GM12878 (cell line): ENCODE measurements around the gene CABP7. TPM values are rescaled to one million over a fixed set of nuclear protein-coding genes. Genes with fewer than 3 reads are reported as not detected.

Source experiments
- ATAC-seq: fragments of 200-7000 bp; cut with Tn5 transposase; 3 replicates; pipeline ENCODE4 v1.9.1; 2020; ENCODE audit warnings: mild to moderate bottlenecking, moderate library complexity
- BruUV-seq: library from RNA; stranded (reverse); fragments of 400-500 nt; replicated peaks from 2 replicates; lab custom pipeline; 2021; lab: Mats Ljungman, UMichigan
- CTCF ChIA-PET: fragments of 300-600 bp; sonication (Branson Sonifier 250); formaldehyde crosslinking; extraction: SDS; loops from one replicate; lab custom pipeline; 2021; ENCODE audit warnings: inconsistent platforms; lab: Yijun Ruan, JAX
- POLR2A ChIA-PET: fragments of 350-600 bp; formaldehyde crosslinking; extraction: SDS; loops from one replicate; lab custom pipeline; 2021; ENCODE audit warnings: inconsistent platforms; lab: Charles Lee
- RAD21 ChIA-PET: fragments of 300-600 bp; sonication (Branson Sonifier 250); formaldehyde crosslinking; loops from one replicate; lab custom pipeline; 2023; ENCODE audit warnings: antibody characterized with exemption; ENCODE audit not compliant: unreplicated experiment; lab: Charles Lee
- SMC1A ChIA-PET: fragments of 300-600 bp; sonication (Branson Sonifier 250); formaldehyde crosslinking; loops from one replicate; lab custom pipeline; 2023; ENCODE audit not compliant: unreplicated experiment, uncharacterized antibody; lab: Charles Lee
- DNase-seq: peaks from one replicate; pipeline ENCODE4 v3.0.0-alpha.2; 2011; ENCODE audit warnings: low read depth, low spot score
- FAIRE-seq: peaks from 3 replicates; lab custom pipeline; 2011; peaks lifted over from hg19 to GRCh38; lab: Jason Lieb, UNC
- H2AFZ ChIP-seq: 2 replicates; pipeline ENCODE4 v1.6.0; 2011; ENCODE audit warnings: low read depth, low read length, control low read depth; ENCODE audit not compliant: control insufficient read depth
- H3K27ac ChIP-seq: 2 replicates; pipeline ENCODE4 v1.5.1; 2011; ENCODE audit warnings: control low read depth; ENCODE audit not compliant: control insufficient read depth, insufficient read depth
- H3K27me3 ChIP-seq, 2 experiments: replicated peaks in 1 of 2; 2 replicates each; pipeline versions ENCODE4 v1.6.0 to v1.6.1; 2011; ENCODE audit warnings: low read length in 1 of 2; ENCODE audit not compliant: control insufficient read depth in 2 of 2, insufficient read depth in 2 of 2
- H3K36me3 ChIP-seq, 2 experiments: 2 replicates each; pipeline ENCODE4 v1.5.1; 2011; ENCODE audit warnings: low read length in 1 of 2; ENCODE audit not compliant: control insufficient read depth in 2 of 2, insufficient read depth in 2 of 2
- H3K4me1 ChIP-seq: 2 replicates; pipeline ENCODE4 v1.6.1; 2011; ENCODE audit warnings: mild to moderate bottlenecking, low read length, moderate library complexity, mixed read lengths; ENCODE audit not compliant: control insufficient read depth, insufficient read depth
- H3K4me2 ChIP-seq: 2 replicates; pipeline ENCODE4 v1.6.0; 2011; ENCODE audit warnings: control low read depth; ENCODE audit not compliant: control insufficient read depth, insufficient read depth
- H3K4me3 ChIP-seq: fragments of 200-600 bp; sonication (generic); 2 replicates; pipeline ENCODE4 v1.5.1; 2016
- H3K79me2 ChIP-seq: 2 replicates; pipeline ENCODE4 v1.6.0; 2011; ENCODE audit warnings: low read length; ENCODE audit not compliant: control insufficient read depth, insufficient read depth
- H3K9ac ChIP-seq: 2 replicates; pipeline ENCODE4 v1.8.0; 2011; ENCODE audit warnings: low read length, control low read depth, mixed read lengths; ENCODE audit not compliant: control insufficient read depth, insufficient read depth
- H3K9me3 ChIP-seq: replicated peaks from 3 replicates; pipeline ENCODE4 v1.5.1; 2011; ENCODE audit warnings: mild to moderate bottlenecking, low read length; ENCODE audit not compliant: control insufficient read depth, insufficient read depth
- H4K20me1 ChIP-seq: 2 replicates; pipeline ENCODE4 v1.6.0; 2011; ENCODE audit not compliant: control insufficient read depth, insufficient read depth
- CTCF ChIP-seq, 3 experiments: IDR thresholded peaks in 2 of 3; conservative IDR thresholded peaks in 1 of 3; 2 replicates each; pipeline ENCODE4 v1.5.1; 2011; ENCODE audit warnings: low read depth in 3 of 3, low read length in 3 of 3, mild to moderate bottlenecking in 3 of 3, control low read depth in 2 of 3, moderate library complexity in 2 of 3, inconsistent platforms in 1 of 3, mixed read lengths in 1 of 3; ENCODE audit not compliant: control insufficient read depth in 2 of 3, insufficient read depth in 1 of 3; ENCODE audit errors: extremely low read depth in 1 of 3
- EZH2 ChIP-seq: IDR thresholded peaks from 2 replicates; pipeline ENCODE4 v1.6.1; 2012; ENCODE audit warnings: low read depth, mild to moderate bottlenecking, control low read depth, inconsistent platforms, low read length, borderline replicate concordance; ENCODE audit not compliant: control insufficient read depth
- KAT2A ChIP-seq: conservative IDR thresholded peaks from 2 replicates; pipeline ENCODE4 v1.6.1; 2011; ENCODE audit warnings: low read depth, low read length; ENCODE audit not compliant: control insufficient read depth
- MEF2A ChIP-seq: IDR thresholded peaks from 2 replicates; pipeline ENCODE4 v1.6.1; 2011; ENCODE audit warnings: low read depth, mild to moderate bottlenecking, low read length, moderate library complexity; ENCODE audit not compliant: insufficient read depth
- MTA3 ChIP-seq: IDR thresholded peaks from 2 replicates; pipeline ENCODE4 v1.6.1; 2012; ENCODE audit warnings: low read length, inconsistent platforms, borderline replicate concordance
- NFXL1 ChIP-seq: fragments of 450-650 bp; IDR thresholded peaks from 2 replicates; pipeline ENCODE4 v1.6.1; 2017; ENCODE audit warnings: antibody characterized with exemption, mild to moderate bottlenecking, borderline replicate concordance
- NR2C2 ChIP-seq: IDR thresholded peaks from 2 replicates; pipeline ENCODE4 v1.6.1; 2011; ENCODE audit warnings: borderline replicate concordance, low read depth; ENCODE audit not compliant: control insufficient read depth, insufficient read length
- RAD21 ChIP-seq: IDR thresholded peaks from 2 replicates; pipeline ENCODE4 v1.6.1; 2011; ENCODE audit warnings: mild to moderate bottlenecking, low read depth, low read length, moderate library complexity; ENCODE audit not compliant: insufficient read depth
- REST ChIP-seq: IDR thresholded peaks from 2 replicates; pipeline ENCODE4 v1.6.1; 2012; ENCODE audit warnings: mild to moderate bottlenecking, low read depth, low read length
- TBL1XR1 ChIP-seq: IDR thresholded peaks from 2 replicates; pipeline ENCODE4 v1.6.1; 2012; ENCODE audit warnings: low read depth, low read length, improper control_type of control experiment
- WRNIP1 ChIP-seq: IDR thresholded peaks from 2 replicates; pipeline ENCODE4 v1.6.1; 2011; ENCODE audit warnings: low read depth, low read length, improper control_type of control experiment, borderline replicate concordance
- whole genome bisulfite sequencing: methylation state at CpG from one replicate; pipeline ENCODE4 v1.1.6; 2016; ENCODE audit warnings: low lambda C conversion rate; ENCODE audit not compliant: insufficient replicate concordance, insufficient coverage; ENCODE audit errors: missing lambda C conversion rate; 5-methylcytosine and 5-hydroxymethylcytosine counted together
- in situ Hi-C: fragments of 300-500 bp; cut with MboI; formaldehyde crosslinking; loops from 9 replicates; pipeline ENCODE4 v1.14.3; 2018; ENCODE audit warnings: mixed read lengths
- intact Hi-C: fragments of 100-400 bp; cut with micrococcal nuclease; formaldehyde crosslinking; loops from one replicate; pipeline ENCODE4 v1.14.2; 2022; ENCODE audit not compliant: unreplicated experiment
- polyA plus RNA-seq, 11 experiments: library from polyadenylated mRNA; depleted of rRNA in 4 of 11; unstranded in 6 of 11; stranded (reverse) in 5 of 11; fragments of >200 nt; fragmentation: Nextera tagmentation in 4 of 11; fragmentation: Illumina TruSeq in 1 of 11; extraction: Ambion mirVana in 4 of 11; extraction: Trizol in 1 of 11; gene quantifications; 1 replicate in 1 of 11; 2 replicates in 10 of 11; pipeline versions ENCODE4 v1.2.1 to v1.2.3, GENCODE V29; 2011 to 2016; ENCODE audit warnings: inconsistent platforms in 2 of 11, missing spikeins in 2 of 11, low read depth in 1 of 11
- total RNA-seq, 4 experiments: library from RNA; depleted of rRNA in 3 of 4; stranded (reverse); fragments of >200 nt in 3 of 4; fragmentation: Illumina TruSeq in 1 of 4; extraction: Trizol in 1 of 4; gene quantifications; 2 replicates each; pipeline versions ENCODE4 v1.2.1 to v1.2.3, GENCODE V29; 2013 to 2021
- TF ChIP-seq, protein P1 (sequence below): fragments of 450-650 bp; IDR thresholded peaks from 2 replicates; pipeline ENCODE4 v1.6.1; 2017; ENCODE audit warnings: borderline replicate concordance
- TF ChIP-seq, protein P2 (sequence below): IDR thresholded peaks from 2 replicates; pipeline ENCODE4 v1.6.1; 2011; ENCODE audit warnings: borderline replicate concordance, low read depth, mild to moderate bottlenecking, moderate library complexity, low read length; ENCODE audit not compliant: insufficient read depth, poor library complexity, severe bottlenecking
- TF ChIP-seq, protein P3 (sequence below): IDR thresholded peaks from 2 replicates; pipeline ENCODE4 v1.6.1; 2012; ENCODE audit warnings: low read depth, low read length, improper control_type of control experiment

Gene CABP7
- total and polyA plus RNA-seq, 10 of the 15 experiments (the other 5 are each of a cell fraction or from before 2014, with no cell fraction given), result 0.02 to 0.18 (median 0.05) TPM; not detected in 5

GRCh38 chr22:29705651-29706050, 14.2 kb upstream of the CABP7 start:
- no peaks in the 10 kb centered on the region for H3K36me3 ChIP-seq
- H3K9me3 ChIP-seq, result no peaks in the 10 kb centered on the region
- no peak overlapping the region for H3K4me3 ChIP-seq
- SMC1A ChIA-PET, result no interaction called here
- intact Hi-C loops (no loop called here), in situ Hi-C loops (no loop called here)
- no peaks in the 10 kb centered on the region for H3K27me3 ChIP-seq
- DNase-seq (no peak), ATAC-seq (no peak), FAIRE-seq (no peak)
- no peaks in the 10 kb centered on the region for H3K79me2 ChIP-seq
- RAD21 ChIA-PET, result no interaction called here
- H4K20me1 ChIP-seq, result no peaks in the 10 kb centered on the region
- CTCF ChIA-PET, result no interaction called here
- 57% methylated on average over 7 of the region's 7 CpGs for WGBS
- H3K4me2 ChIP-seq, result no peak overlapping the region
- no peak overlapping the region for H2AFZ ChIP-seq
- no peak overlapping the region for H3K9ac ChIP-seq
- 0 out of 2 replicates have a peak, but pooled peaks cover 3% of the 10 kb centered on the region for H3K4me1 ChIP-seq
- no peak overlapping the region for H3K27ac ChIP-seq
- no TSS peak for BruUV-seq
- POLR2A ChIA-PET, result no interaction called here
- TF ChIP-seq KAT2A (no peak), TBL1XR1 (no peak), REST (no peak), NR2C2 (no peak), EZH2 (no peak), MEF2A (no peak), RAD21 (no peak), NFXL1 (no peak), WRNIP1 (no peak), MTA3 (no peak), CTCF (IDR thresholded peaks at IDR 0.05 in 2 of 3, conservative IDR thresholded peaks at IDR 0.05 in 1 of 3; ENCODE audit: control insufficient read depth in 2 of 3, extremely low read depth in 1 of 3, insufficient read depth in 1 of 3, low read depth in 3 of 3, low read length in 3 of 3) (no peak)
- TF ChIP-seq, protein P1, sequence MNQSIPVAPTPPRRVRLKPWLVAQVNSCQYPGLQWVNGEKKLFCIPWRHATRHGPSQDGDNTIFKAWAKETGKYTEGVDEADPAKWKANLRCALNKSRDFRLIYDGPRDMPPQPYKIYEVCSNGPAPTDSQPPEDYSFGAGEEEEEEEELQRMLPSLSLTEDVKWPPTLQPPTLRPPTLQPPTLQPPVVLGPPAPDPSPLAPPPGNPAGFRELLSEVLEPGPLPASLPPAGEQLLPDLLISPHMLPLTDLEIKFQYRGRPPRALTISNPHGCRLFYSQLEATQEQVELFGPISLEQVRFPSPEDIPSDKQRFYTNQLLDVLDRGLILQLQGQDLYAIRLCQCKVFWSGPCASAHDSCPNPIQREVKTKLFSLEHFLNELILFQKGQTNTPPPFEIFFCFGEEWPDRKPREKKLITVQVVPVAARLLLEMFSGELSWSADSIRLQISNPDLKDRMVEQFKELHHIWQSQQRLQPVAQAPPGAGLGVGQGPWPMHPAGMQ, result no peak
- TF ChIP-seq, protein P2, sequence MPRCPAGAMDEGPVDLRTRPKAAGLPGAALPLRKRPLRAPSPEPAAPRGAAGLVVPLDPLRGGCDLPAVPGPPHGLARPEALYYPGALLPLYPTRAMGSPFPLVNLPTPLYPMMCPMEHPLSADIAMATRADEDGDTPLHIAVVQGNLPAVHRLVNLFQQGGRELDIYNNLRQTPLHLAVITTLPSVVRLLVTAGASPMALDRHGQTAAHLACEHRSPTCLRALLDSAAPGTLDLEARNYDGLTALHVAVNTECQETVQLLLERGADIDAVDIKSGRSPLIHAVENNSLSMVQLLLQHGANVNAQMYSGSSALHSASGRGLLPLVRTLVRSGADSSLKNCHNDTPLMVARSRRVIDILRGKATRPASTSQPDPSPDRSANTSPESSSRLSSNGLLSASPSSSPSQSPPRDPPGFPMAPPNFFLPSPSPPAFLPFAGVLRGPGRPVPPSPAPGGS, result no peak
- TF ChIP-seq, protein P3, sequence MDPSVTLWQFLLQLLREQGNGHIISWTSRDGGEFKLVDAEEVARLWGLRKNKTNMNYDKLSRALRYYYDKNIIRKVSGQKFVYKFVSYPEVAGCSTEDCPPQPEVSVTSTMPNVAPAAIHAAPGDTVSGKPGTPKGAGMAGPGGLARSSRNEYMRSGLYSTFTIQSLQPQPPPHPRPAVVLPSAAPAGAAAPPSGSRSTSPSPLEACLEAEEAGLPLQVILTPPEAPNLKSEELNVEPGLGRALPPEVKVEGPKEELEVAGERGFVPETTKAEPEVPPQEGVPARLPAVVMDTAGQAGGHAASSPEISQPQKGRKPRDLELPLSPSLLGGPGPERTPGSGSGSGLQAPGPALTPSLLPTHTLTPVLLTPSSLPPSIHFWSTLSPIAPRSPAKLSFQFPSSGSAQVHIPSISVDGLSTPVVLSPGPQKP, result no peak
